ENCODE results near the gene MTHFD1L. TPM values are rescaled to one million over a fixed set of nuclear protein-coding genes. Genes with fewer than 3 reads are reported as not detected.
A peak's percentile ranks its signal among the peaks of the same experiment; 100 is the strongest.
"Not testable (repeated sequence)": the region's sequence is repeated elsewhere in the genome, so short reads cannot be mapped to it uniquely, and the experiment has no call there.

Gene MTHFD1L
- total RNA-seq, 1 donor from 2014 or later: 1.6 TPM

- no peak for ATAC-seq
- no peak for DNase-seq (ENCODE audit: low spot score)
Measured at GRCh38 chr6:151060766-151061531, 195.4 kb downstream of the MTHFD1L start.

- no peak for ATAC-seq
- DNase-seq (ENCODE audit: low spot score): no peak
Measured at GRCh38 chr6:151063352-151063751, 197.8 kb downstream of the MTHFD1L start.

- DNase-seq (ENCODE audit: low spot score): no peak
- no peak for ATAC-seq
Measured at GRCh38 chr6:151063842-151064647, 198.5 kb downstream of the MTHFD1L start.

- ATAC-seq: no peak
Measured at GRCh38 chr6:151065027-151065815, 199.7 kb downstream of the MTHFD1L start.

DNA sequence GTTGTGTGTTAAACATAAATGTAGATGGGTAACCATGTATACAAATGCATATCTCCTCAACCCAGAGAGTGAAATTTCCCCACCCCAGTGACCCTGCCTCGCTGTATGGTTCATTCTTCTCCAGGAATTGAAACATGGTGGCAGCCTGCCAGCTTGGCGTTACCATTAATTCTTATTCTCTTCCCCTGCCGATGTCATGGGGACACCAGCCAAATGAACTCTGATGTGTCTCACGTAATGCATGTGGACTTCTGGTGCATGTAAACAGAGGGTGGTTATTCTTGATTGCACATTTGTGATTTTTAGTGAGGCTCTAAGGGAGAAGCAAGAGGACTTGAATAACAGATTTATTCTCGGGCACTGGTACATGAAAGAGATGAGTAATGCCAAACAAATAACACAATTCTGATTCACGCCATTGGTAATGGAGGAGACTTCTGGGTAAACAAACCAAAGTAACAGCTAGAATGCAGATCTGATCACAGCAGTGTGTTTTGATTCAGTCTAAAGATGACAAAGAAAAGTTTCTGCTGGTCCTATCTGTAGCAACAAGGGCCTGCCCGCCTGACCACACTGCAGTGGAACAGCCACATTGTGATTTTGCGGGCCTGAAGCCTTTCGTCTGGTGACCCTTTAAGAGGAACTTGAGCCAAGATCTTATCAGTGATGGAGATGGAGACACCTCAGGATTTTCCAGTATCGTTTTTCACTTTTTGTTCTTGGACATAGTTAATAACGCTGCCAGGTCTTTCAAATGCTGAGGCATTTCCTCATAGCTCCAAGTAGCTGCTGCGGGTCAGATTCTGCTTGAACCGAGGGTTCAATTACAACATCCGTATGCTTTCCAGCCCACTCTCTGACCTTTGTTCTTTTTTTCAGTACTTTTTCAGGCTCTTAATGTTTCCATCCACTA, 202.4 kb downstream of the MTHFD1L start:
- ATAC-seq (peak; percentile 79), DNase-seq (ENCODE audit: low spot score) (peak; percentile 94)

More at GRCh38 chr6:151065027-151065815, 199.7 kb downstream of the MTHFD1L start:
- peak; percentile 36 for DNase-seq (ENCODE audit: low spot score)

DNA sequence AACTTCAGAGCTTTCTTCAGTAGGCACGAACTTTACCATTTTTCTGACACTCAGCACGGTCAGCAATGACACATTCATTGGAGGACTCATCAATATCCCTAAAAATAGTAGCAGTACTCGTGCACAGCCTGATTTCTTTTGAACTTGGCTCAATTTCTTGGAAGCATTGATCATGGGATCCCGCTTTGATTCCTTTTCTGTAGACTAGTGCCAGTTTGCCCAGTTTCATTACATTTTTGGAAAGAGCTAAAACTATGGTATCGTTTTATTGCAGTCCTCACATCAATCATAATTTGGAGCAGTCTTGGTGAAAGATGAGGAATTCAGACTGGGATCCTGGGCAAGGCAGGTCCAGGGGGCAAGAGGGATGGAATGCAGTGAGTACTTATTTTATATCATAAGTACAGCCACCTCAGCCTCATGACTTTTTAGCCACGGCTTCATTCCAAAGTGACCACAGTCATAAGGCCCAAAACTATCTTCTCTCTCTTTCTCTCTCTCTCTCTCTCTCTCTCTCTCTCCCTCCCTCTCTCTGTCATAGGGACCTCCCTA, 203.3 kb downstream of the MTHFD1L start:
- DNase-seq (ENCODE audit: low spot score): no peak
- ATAC-seq: no peak

- DNase-seq (ENCODE audit: low spot score) (no peak), ATAC-seq (no peak)
Measured at GRCh38 chr6:151069641-151070040, 204.1 kb downstream of the MTHFD1L start.

DNA sequence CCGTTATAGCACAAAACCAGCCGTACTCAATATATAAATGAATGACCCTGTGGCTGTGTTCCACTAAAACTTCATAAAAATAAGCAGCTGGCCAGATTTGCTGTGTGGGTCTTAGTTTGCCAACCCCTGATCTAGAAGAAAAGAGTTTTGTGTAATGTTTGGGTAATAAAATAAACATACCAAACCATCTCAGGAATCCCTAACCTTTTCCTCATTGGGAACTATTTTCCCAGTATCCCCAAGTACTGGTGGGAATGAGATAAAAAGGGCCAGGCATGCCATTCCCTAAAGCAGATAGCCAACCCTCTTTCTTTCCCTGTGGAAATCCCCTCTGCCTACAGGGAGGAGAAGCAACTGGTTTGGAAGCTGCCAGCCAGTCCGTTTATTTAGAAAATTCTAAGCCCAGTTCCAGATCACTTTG, 205.1 kb downstream of the MTHFD1L start:
- DNase-seq (ENCODE audit: low spot score) (no peak), ATAC-seq (no peak)

- peak; percentile 60 for DNase-seq (ENCODE audit: low spot score)
- ATAC-seq: peak; percentile 59
Measured at GRCh38 chr6:151071295-151071694, 205.8 kb downstream of the MTHFD1L start.

- DNase-seq (ENCODE audit: low spot score): no peak
Measured at GRCh38 chr6:151073146-151073545, 207.6 kb downstream of the MTHFD1L start.

GRCh38 chr6:151073701-151074100, 208.2 kb downstream of the MTHFD1L start:
- no peak for DNase-seq (ENCODE audit: low spot score)
- ATAC-seq: no peak

More at GRCh38 chr6:151073146-151073545, 207.6 kb downstream of the MTHFD1L start:
- ATAC-seq: no peak

- no peak for DNase-seq (ENCODE audit: low spot score)
- no peak for ATAC-seq
Measured at GRCh38 chr6:151075005-151075404, 209.5 kb downstream of the MTHFD1L start.

DNA sequence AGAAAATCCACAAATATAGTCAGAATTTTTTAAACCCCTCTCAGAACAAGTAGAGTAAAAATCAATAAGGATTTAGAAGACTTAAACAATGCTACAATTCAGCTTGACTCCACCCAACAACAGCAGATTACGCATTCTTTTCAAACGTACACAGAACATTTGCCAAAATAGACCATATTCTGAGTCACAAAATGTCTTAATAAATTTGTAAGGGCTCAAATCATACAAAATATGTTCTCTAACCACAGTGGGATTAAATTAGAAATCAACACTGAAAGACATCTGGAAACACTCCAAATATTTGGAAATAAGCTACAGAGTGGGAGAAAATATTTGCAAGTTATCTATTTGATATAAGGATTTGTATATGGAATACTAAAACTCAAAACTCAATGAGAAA, 210.0 kb downstream of the MTHFD1L start:
- ATAC-seq: no peak
- no peak for DNase-seq (ENCODE audit: low spot score)

DNA sequence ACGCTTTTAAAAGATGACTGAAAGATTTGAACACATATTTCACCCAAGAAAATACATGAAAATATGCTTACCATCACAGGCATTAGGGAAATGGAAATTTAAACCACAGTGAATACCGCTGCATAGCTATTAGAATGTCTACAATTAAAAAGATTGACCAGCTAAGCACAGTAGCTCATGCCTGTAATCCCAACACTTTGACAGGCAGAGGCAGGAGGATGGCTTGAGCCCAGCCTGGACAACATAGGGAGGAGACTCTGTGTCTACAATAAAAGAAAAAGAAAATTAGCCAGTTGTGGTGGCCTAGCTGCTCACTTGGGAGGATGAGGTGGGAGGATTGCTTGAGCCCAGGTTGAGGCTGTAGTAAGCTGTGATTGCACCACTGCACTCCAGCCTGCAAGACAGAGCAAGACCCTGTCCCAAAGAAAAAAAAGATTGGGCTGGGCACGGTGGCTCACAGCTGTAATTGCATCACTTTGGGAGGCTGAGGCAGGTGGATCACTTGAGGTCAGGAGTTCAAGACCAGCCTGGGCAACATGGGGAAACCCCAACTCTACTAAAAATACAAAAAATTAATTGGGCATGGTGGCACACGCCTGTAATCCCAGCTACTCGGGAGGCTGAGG, 210.5 kb downstream of the MTHFD1L start:
- ATAC-seq (no peak), DNase-seq (ENCODE audit: low spot score) (no peak)

DNA sequence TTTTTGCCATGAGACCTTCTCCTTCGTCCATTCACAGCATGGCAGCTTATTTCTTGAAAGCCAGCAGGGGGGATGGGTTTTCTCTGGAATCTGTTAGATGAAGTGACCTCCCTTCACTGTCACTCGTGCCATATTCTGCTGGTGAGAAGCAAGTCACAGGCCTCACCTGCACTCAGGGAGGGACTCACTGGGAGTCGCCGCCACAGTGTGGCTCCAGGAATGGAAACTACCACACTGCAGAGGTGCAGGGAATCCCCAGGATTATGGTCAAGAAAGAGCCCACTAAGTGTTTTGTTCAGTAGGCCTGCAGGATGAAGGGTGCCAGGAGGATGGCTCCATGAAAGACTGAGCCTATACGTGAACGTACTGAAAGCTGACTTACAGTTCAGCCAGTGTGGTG, 213.2 kb downstream of the MTHFD1L start:
- ATAC-seq: no peak
- DNase-seq (ENCODE audit: low spot score): no peak

DNA sequence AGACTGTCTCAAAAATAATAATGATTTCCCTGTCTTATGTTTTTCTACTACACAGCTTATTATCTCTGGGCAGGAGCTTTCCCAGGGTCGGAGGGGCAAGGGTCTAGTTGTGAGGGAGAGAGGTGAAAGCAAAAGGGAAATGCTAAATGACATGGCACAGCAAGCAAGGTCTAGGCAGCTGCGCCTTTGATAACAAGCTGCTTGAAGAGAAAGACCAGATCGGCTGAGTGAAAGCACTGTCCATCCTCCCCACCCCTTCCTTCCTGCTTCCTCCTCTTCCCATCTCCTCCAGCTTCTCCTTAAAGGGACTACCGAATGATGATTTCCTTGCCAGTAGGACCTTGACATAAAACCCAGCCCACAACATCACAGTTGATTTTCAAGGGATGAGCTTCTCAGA, 216.2 kb downstream of the MTHFD1L start:
- ATAC-seq (peak; percentile 44), DNase-seq (ENCODE audit: low spot score) (peak; percentile 22)

- no peak for ATAC-seq
- peak; percentile 4 for DNase-seq (ENCODE audit: low spot score)
Measured at GRCh38 chr6:151082079-151082478, 216.6 kb downstream of the MTHFD1L start.

- peak; percentile 28 for DNase-seq (ENCODE audit: low spot score)
- no peak for ATAC-seq
Measured at GRCh38 chr6:151084275-151084674, 218.8 kb downstream of the MTHFD1L start.

DNA sequence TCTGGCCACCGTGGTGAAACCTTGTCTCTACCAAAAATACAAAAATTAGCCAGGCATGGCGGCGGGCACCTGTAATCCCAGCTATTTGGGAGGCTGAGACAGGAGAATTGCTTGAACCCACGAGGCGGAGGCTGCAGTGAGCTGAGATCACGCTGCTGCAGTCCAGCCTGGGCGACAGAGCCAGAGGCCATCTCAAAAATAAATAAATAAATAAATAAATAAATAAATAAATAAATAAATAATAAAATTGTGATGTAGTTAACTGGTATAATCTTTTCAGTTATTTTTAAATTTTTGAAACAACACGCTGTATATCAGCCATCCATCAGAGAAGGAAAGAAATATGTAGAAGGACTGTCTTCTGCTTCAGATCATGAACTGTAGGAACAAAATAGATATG, 221.6 kb downstream of the MTHFD1L start:
- ATAC-seq; DNase-seq (ENCODE audit: low spot score): not testable (repeated sequence)
